Measurements from ENCODE around the gene MAPK12. TPM values are rescaled to one million over a fixed set of nuclear protein-coding genes. Genes with fewer than 3 reads are reported as not detected.

Gene MAPK12
- total RNA-seq, 1 donor from 2014 or later: 25.5 TPM

DNA sequence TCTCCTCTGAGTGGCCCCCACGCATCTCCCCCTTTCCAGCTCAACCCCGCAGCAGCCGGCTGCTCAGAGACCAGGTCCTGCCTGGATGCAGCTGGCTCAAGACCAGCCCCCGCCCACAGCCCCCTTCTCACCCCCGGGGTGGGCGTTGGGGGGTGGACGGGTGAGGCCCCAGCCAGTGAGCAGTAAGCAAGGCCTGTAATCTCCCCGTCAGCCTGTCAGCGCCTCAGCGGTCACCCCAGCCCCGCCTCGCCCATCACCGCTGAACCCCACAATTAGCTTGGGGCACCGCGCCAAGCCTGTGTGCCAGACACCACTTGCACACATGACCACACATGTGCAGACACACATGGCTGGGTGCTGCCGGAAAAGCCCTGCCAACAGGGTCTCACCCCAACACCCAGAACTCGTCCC lies 40.1 kb upstream of the MAPK12 start:
- TF ChIP-seq, protein P1, sequence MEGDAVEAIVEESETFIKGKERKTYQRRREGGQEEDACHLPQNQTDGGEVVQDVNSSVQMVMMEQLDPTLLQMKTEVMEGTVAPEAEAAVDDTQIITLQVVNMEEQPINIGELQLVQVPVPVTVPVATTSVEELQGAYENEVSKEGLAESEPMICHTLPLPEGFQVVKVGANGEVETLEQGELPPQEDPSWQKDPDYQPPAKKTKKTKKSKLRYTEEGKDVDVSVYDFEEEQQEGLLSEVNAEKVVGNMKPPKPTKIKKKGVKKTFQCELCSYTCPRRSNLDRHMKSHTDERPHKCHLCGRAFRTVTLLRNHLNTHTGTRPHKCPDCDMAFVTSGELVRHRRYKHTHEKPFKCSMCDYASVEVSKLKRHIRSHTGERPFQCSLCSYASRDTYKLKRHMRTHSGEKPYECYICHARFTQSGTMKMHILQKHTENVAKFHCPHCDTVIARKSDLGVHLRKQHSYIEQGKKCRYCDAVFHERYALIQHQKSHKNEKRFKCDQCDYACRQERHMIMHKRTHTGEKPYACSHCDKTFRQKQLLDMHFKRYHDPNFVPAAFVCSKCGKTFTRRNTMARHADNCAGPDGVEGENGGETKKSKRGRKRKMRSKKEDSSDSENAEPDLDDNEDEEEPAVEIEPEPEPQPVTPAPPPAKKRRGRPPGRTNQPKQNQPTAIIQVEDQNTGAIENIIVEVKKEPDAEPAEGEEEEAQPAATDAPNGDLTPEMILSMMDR (IDR thresholded peaks at IDR 0.05; ENCODE audit: insufficient read depth, low read length, poor library complexity, severe bottlenecking): no peak
- H3K27me3 ChIP-seq (ENCODE audit: control insufficient read depth, insufficient read depth, low read length): no peaks in the 10 kb centered on the region
- DNase-seq (ENCODE audit: low read depth): no peak
- peaks cover 1% of the 10 kb centered on the region for H3K36me3 ChIP-seq (ENCODE audit: control insufficient read depth, insufficient read depth, low read length)
- no peak overlapping the region for H3K4me3 ChIP-seq (ENCODE audit: low read depth, low read length)

DNA sequence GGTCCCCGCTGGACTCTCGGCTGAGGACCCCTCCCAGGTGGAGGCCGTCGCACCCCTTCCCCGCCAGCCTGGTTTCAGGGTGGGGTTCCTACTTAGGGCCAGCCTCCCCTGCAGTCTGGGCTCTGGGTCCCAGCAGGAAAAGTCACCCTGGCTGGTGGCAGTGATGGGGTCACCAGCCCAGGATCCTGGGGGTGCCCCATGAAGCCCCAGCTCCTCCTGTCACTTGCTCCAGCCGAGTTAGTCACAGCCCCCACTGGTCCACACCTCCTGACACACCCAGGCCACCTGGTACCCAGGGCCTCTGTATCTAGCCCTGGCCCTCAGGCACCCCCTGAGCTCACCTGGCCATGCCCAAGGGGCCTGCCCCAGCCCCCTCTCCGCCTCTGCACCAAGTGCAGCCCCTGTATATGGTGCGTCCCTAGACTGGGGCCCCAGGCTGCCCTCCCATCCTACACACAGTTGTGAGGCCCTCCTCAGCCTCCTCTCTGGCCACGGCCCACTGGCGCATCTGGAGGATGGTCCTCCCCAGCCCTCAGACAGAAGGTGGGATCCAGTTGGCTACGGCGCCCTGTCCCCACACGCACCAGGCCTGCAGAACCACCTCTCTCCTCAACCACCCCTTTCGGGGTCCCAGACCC lies 39.3 kb upstream of the MAPK12 start:
- Histone ChIP-seq H3K36me3 (ENCODE audit: control insufficient read depth, insufficient read depth, low read length) (peaks cover 1% of the 10 kb centered on the region), H3K27me3 (ENCODE audit: control insufficient read depth, insufficient read depth, low read length) (no peaks in the 10 kb centered on the region), H3K4me3 (ENCODE audit: low read depth, low read length) (no peak overlapping the region)
- TF ChIP-seq, protein P1 (IDR thresholded peaks at IDR 0.05; ENCODE audit: insufficient read depth, low read length, poor library complexity, severe bottlenecking): no peak
- DNase-seq (ENCODE audit: low read depth): no peak

DNA sequence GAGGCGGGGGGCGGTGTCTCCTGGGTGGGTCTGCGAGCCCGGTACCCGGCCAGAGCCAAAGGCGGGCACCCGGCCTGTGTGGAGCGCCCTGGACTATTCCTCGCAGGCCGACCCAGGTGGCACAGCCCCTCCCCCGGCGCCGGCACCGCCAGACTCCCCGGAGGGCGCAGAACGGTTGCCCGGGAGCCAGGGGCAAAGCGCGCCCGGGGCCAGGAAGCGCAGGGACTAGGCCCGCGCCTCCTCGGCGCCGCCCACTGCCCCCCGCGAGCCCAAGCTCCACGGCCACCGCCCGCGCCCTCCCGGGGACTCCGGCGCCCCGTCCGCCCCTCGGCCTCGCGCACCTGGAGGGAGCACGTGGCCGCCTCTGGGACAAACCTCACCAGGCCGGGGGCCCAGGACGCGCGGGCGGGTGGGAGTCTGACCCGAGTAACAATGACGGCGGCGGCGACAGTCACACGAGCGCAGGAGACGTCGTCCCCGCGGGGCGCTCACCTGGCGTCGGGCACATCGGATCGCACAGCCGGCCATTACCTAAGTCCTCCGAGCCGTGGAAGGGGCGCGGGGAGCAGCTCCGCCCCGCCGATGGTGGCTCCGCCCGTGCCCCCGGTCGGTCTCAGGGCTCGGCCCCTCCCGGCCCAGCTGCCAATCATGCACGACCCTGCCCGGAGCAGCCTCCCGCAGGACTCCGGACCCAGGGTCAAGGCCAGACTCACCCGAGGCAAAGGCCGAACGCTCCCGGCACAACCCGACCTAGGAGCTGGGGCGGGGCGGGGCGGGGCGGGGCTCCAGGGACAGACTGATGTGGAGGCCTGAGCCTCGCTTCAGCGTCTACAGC lies 38.5 kb upstream of the MAPK12 start:
- no peak for DNase-seq (ENCODE audit: low read depth)
- no peaks in the 10 kb centered on the region for H3K27me3 ChIP-seq (ENCODE audit: control insufficient read depth, insufficient read depth, low read length)
- peak overlapping the region; percentile 21 for H3K4me3 ChIP-seq (ENCODE audit: low read depth, low read length)
- TF ChIP-seq, protein P1 (IDR thresholded peaks at IDR 0.05; ENCODE audit: insufficient read depth, low read length, poor library complexity, severe bottlenecking): no peak
- peaks cover 1% of the 10 kb centered on the region for H3K36me3 ChIP-seq (ENCODE audit: control insufficient read depth, insufficient read depth, low read length)

DNA sequence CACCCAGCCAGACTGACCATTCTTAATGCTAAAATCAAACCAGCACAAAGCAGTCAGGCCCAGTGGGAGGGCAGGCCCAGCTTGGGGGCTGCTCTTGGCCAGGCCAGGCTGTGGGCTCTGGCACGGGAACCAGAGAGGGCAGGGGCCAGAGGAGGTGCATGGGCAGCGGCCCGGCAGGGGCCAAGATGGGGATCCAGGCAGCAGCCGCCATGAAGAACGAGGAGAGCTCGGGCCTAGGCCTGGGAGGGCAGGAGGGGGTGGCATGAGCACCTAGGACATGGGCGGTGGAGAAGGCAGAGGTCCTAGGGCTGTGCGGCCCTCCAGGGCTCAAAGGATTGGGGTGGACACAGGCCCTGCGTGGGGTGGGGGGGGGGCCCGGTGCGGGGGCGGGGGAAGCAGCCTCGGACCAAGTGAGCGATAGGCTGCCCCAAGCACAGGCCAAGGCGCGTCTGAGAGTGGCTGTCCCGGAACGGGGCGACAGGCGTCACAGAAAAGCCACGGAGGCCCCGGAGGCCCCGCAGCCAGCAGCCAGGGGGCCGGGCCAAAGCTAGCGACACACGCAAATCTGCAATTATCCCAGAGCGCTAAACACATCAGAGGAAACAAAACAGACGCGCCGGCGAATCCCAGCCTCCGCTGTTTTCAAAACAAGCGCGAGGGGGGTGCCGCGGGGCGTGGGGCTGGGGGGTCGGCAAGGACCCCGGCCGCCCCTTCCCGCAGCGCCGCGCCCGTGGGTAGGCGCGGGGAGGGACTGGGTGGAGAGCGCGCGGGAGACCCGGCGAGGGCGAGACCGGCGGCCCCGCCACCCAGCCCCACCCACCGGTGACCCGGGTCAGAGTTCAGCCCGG lies 37.7 kb upstream of the MAPK12 start:
- peaks cover 1% of the 10 kb centered on the region for H3K36me3 ChIP-seq (ENCODE audit: control insufficient read depth, insufficient read depth, low read length)
- H3K27me3 ChIP-seq (ENCODE audit: control insufficient read depth, insufficient read depth, low read length): no peaks in the 10 kb centered on the region
- DNase-seq (ENCODE audit: low read depth): no peak
- H3K4me3 ChIP-seq (ENCODE audit: low read depth, low read length): no peak overlapping the region
- TF ChIP-seq, protein P1 (IDR thresholded peaks at IDR 0.05; ENCODE audit: insufficient read depth, low read length, poor library complexity, severe bottlenecking): no peak

DNA sequence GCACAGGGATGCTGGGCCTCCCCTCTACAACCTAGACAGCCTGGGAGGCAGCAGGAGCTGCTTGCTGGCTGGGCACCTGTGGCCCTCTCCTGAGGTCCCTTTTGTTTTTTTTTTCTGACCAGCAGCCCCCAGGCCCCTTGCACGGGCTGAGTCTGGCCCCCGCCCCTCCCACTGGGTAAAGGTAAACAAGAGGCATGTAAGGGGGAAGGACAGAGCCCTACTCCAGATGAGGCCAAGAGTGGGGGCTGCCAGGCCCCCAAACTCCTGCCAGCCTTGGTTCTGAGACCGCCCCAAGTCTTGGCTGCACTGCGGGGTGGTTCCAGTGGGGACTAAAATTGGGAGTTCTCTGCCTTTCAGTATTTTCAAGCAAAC lies 36.8 kb upstream of the MAPK12 start:
- DNase-seq (ENCODE audit: low read depth): no peak
- Histone ChIP-seq H3K36me3 (ENCODE audit: control insufficient read depth, insufficient read depth, low read length) (no peaks in the 10 kb centered on the region), H3K27me3 (ENCODE audit: control insufficient read depth, insufficient read depth, low read length) (no peaks in the 10 kb centered on the region), H3K4me3 (ENCODE audit: low read depth, low read length) (no peak overlapping the region)
- TF ChIP-seq, protein P1 (IDR thresholded peaks at IDR 0.05; ENCODE audit: insufficient read depth, low read length, poor library complexity, severe bottlenecking): no peak
